ENCODE data around the gene SCGB1D1.
"Not testable (repeated sequence)": the region's sequence is repeated elsewhere in the genome, so short reads cannot be mapped to it uniquely, and the experiment has no call there.

Gene SCGB1D1

GRCh38 chr11:62204430-62204829 is 14.4 kb downstream of the SCGB1D1 start (continued):
- TF ChIP-seq, protein P1, sequence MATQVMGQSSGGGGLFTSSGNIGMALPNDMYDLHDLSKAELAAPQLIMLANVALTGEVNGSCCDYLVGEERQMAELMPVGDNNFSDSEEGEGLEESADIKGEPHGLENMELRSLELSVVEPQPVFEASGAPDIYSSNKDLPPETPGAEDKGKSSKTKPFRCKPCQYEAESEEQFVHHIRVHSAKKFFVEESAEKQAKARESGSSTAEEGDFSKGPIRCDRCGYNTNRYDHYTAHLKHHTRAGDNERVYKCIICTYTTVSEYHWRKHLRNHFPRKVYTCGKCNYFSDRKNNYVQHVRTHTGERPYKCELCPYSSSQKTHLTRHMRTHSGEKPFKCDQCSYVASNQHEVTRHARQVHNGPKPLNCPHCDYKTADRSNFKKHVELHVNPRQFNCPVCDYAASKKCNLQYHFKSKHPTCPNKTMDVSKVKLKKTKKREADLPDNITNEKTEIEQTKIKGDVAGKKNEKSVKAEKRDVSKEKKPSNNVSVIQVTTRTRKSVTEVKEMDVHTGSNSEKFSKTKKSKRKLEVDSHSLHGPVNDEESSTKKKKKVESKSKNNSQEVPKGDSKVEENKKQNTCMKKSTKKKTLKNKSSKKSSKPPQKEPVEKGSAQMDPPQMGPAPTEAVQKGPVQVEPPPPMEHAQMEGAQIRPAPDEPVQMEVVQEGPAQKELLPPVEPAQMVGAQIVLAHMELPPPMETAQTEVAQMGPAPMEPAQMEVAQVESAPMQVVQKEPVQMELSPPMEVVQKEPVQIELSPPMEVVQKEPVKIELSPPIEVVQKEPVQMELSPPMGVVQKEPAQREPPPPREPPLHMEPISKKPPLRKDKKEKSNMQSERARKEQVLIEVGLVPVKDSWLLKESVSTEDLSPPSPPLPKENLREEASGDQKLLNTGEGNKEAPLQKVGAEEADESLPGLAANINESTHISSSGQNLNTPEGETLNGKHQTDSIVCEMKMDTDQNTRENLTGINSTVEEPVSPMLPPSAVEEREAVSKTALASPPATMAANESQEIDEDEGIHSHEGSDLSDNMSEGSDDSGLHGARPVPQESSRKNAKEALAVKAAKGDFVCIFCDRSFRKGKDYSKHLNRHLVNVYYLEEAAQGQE (tag by site-specific recombination; IDR thresholded peaks at IDR 0.05), result no peak
- TF ChIP-seq ZNF629 (tag by site-specific recombination; IDR thresholded peaks at IDR 0.05), result no peak
- no peak for TF ChIP-seq ZNF530 (tag by site-specific recombination; IDR thresholded peaks at IDR 0.05; ENCODE audit: low read depth)
- TF ChIP-seq ZNF48 (tag by site-specific recombination; IDR thresholded peaks at IDR 0.05), result no peak

DNA sequence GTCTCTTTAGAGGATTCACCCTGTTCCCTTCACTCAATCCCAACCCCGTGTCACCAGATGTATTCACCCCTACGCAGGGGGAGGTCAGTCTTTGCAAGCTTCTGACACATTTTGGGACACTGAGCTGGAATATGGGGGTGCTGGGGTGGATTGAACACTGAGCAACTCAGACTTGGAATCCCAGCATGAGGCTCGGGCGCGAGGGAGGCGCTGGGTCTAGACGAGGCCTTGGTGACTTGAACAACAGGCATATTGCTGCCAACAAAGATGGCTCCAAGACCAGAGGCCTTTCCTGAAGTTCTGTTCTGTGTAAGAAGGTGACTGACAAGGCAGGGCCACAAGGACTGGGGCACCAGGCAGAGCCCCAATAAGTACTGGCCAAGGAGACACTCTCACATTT is 15.4 kb downstream of the SCGB1D1 start:
- ChIA-PET CTCF (interaction anchor here (1.6 kb wide), 2 partner anchors 34 kb away, joined by 4 to 5 read pairs; no protein-coding TSS in a partner anchor), POLR2A (no interaction called here)
- no peak for TF ChIP-seq ZNF2 (tag by site-specific recombination; IDR thresholded peaks at IDR 0.05)
- TF ChIP-seq ZNF354C (tag by site-specific recombination; IDR thresholded peaks at IDR 0.05; ENCODE audit: borderline replicate concordance, low read depth), result no peak
- no peak for TF ChIP-seq ZNF184 (tag by site-specific recombination; IDR thresholded peaks at IDR 0.05)
- no peak for TF ChIP-seq TRIM28 (IDR thresholded peaks at IDR 0.05; ENCODE audit: borderline replicate concordance, low read length)
- no peak for TF ChIP-seq ZNF837 (tag by site-specific recombination; IDR thresholded peaks at IDR 0.05)
- no peaks in the 10 kb centered on the region for H3K9me3 ChIP-seq (ENCODE audit: control insufficient read depth, insufficient read depth, low read depth, low read length)
- H3K36me3 ChIP-seq (ENCODE audit: control insufficient read depth in 2 of 2, insufficient read depth in 1 of 2, low read length in 2 of 2), result no peaks in the 10 kb centered on the region
- H3K27ac ChIP-seq (ENCODE audit: extremely low read depth, low read depth, low read length), result no peak overlapping the region
- H3K4me1 ChIP-seq (ENCODE audit: control insufficient read depth, insufficient read depth, low read length), result no peaks in the 10 kb centered on the region
- no peak overlapping the region for H3K4me3 ChIP-seq (ENCODE audit: low read depth, low read length)

DNA sequence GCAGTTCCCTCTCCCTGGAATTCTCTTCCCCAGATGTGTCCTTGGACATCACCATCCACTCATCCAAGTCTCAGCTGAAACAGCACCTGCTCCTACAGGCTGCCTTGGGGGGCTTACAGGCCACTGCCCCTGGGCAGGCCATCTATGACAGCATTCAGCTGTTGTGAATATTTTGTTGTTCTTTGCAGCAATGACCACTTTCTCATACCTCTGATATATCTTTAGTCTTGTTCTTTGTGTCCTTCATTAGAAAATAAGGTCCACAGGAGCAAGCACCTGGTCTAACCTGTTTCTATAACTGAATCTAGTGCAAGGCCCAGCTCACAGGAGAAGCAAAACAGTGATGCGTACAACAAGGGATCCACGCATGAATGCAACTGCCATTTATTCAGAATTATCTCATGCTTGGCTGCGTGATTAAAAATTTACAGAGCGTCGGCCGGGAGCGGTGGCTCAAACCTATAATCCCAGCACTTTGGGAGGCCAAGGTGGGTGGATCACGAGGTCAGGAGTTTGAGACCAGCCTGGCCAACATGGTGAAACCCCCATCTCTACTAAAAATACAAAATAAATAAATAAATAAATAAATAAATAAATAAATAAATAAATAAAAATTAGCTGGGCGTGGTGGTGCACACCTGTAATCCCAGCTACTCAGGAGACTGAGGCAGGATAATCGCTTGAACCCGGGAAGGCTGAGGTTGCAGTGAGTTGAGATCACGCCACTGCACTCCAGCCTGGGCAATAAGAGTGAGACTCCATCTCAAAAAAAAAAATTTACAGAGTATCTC is 16.5 kb downstream of the SCGB1D1 start:
- H3K4me3 ChIP-seq (ENCODE audit: low read depth, low read length); H3K9me3 ChIP-seq (ENCODE audit: control insufficient read depth, insufficient read depth, low read depth, low read length); POLR2A ChIA-PET; H3K27ac ChIP-seq (ENCODE audit: extremely low read depth, low read depth, low read length); H3K36me3 ChIP-seq (ENCODE audit: control insufficient read depth in 2 of 2, insufficient read depth in 1 of 2, low read length in 2 of 2); H3K4me1 ChIP-seq (ENCODE audit: control insufficient read depth, insufficient read depth, low read length): not testable (repeated sequence)
- CTCF ChIA-PET, result interaction anchor here (0.7 to 1.6 kb wide), 3 partner anchors 7 to 105 kb away, joined by 3 to 5 read pairs (median 4); no protein-coding TSS in a partner anchor
- TF ChIP-seq ZNF394 (tag by site-specific recombination; IDR thresholded peaks at IDR 0.05; ENCODE audit: borderline replicate concordance) (peak; percentile 81; the same call in 1 of the 2 replicates), ZNF654 (tag by site-specific recombination; IDR thresholded peaks at IDR 0.05; ENCODE audit: low read depth) (peak; percentile 21; the same call in 1 of the 2 replicates), ZNF426 (tag by site-specific recombination; IDR thresholded peaks at IDR 0.05) (peak; percentile 61), ZNF629 (tag by site-specific recombination; IDR thresholded peaks at IDR 0.05) (0 out of 2 replicates have a peak, but pooled peaks have one; percentile 20), ZNF555 (tag by site-specific recombination; conservative IDR thresholded peaks at IDR 0.05) (peak; percentile 58), ZBTB8A (tag by site-specific recombination; IDR thresholded peaks at IDR 0.05) (0 out of 2 replicates have a peak, but pooled peaks have one; percentile 45), ZNF140 (tag by site-specific recombination; IDR thresholded peaks at IDR 0.05) (peak; percentile 59; the same call in 1 of the 2 replicates)
- TF ChIP-seq, protein P2, sequence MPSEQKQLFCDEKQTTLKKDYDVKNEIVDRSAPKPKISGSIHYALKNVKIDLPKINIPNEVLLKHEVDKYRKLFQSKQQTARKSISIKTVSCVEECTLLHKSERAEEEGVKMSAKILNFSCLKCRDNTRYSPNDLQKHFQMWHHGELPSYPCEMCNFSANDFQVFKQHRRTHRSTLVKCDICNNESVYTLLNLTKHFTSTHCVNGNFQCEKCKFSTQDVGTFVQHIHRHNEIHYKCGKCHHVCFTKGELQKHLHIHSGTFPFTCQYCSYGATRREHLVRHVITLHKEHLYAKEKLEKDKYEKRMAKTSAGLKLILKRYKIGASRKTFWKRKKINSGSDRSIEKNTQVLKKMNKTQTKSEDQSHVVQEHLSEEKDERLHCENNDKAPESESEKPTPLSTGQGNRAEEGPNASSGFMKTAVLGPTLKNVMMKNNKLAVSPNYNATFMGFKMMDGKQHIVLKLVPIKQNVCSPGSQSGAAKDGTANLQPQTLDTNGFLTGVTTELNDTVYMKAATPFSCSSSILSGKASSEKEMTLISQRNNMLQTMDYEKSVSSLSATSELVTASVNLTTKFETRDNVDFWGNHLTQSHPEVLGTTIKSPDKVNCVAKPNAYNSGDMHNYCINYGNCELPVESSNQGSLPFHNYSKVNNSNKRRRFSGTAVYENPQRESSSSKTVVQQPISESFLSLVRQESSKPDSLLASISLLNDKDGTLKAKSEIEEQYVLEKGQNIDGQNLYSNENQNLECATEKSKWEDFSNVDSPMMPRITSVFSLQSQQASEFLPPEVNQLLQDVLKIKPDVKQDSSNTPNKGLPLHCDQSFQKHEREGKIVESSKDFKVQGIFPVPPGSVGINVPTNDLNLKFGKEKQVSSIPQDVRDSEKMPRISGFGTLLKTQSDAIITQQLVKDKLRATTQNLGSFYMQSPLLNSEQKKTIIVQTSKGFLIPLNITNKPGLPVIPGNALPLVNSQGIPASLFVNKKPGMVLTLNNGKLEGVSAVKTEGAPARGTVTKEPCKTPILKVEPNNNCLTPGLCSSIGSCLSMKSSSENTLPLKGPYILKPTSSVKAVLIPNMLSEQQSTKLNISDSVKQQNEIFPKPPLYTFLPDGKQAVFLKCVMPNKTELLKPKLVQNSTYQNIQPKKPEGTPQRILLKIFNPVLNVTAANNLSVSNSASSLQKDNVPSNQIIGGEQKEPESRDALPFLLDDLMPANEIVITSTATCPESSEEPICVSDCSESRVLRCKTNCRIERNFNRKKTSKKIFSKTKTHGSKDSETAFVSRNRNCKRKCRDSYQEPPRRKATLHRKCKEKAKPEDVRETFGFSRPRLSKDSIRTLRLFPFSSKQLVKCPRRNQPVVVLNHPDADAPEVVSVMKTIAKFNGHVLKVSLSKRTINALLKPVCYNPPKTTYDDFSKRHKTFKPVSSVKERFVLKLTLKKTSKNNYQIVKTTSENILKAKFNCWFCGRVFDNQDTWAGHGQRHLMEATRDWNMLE (tag by site-specific recombination; conservative IDR thresholded peaks at IDR 0.05; ENCODE audit: low read depth), result peak; percentile 81
- TF ChIP-seq, protein P3, sequence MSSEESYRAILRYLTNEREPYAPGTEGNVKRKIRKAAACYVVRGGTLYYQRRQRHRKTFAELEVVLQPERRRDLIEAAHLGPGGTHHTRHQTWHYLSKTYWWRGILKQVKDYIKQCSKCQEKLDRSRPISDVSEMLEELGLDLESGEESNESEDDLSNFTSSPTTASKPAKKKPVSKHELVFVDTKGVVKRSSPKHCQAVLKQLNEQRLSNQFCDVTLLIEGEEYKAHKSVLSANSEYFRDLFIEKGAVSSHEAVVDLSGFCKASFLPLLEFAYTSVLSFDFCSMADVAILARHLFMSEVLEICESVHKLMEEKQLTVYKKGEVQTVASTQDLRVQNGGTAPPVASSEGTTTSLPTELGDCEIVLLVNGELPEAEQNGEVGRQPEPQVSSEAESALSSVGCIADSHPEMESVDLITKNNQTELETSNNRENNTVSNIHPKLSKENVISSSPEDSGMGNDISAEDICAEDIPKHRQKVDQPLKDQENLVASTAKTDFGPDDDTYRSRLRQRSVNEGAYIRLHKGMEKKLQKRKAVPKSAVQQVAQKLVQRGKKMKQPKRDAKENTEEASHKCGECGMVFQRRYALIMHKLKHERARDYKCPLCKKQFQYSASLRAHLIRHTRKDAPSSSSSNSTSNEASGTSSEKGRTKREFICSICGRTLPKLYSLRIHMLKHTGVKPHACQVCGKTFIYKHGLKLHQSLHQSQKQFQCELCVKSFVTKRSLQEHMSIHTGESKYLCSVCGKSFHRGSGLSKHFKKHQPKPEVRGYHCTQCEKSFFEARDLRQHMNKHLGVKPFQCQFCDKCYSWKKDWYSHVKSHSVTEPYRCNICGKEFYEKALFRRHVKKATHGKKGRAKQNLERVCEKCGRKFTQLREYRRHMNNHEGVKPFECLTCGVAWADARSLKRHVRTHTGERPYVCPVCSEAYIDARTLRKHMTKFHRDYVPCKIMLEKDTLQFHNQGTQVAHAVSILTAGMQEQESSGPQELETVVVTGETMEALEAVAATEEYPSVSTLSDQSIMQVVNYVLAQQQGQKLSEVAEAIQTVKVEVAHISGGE (tag by site-specific recombination; conservative IDR thresholded peaks at IDR 0.05; ENCODE audit: low read depth), result peak; percentile 49; the same call in 1 of the 2 replicates

Data from HEK293 (cell line).